Liver (tissue), 9 donors: ENCODE results near the gene ITM2C. TPM values are rescaled to one million over a fixed set of nuclear protein-coding genes. Genes with fewer than 3 reads are reported as not detected.

Source experiments
- DNase-seq: peaks from one replicate; pipeline ENCODE4 v3.0.0-alpha.2; 2017; ENCODE audit warnings: low spot score
- H3K27ac ChIP-seq, 2 donors: one replicate each; pipeline ENCODE4 v1.7.0; 2013; ENCODE audit warnings: inconsistent platforms in 2 of 2, low read length in 2 of 2, control low read depth in 1 of 2, low read depth in 1 of 2, mild to moderate bottlenecking in 1 of 2
- H3K27me3 ChIP-seq, 4 donors: one replicate each; pipeline versions ENCODE4 v1.6.1 to v1.7.0; 2013; ENCODE audit warnings: low read length in 3 of 4, inconsistent platforms in 1 of 4, mild to moderate bottlenecking in 1 of 4, moderate library complexity in 1 of 4; ENCODE audit not compliant: control insufficient read depth in 4 of 4, insufficient read depth in 4 of 4
- H3K36me3 ChIP-seq, 4 donors: one replicate each; pipeline versions ENCODE4 v1.6.1 to v1.7.0; 2013; ENCODE audit warnings: low read length in 3 of 4, mild to moderate bottlenecking in 3 of 4, low read depth in 1 of 4, moderate library complexity in 1 of 4; ENCODE audit not compliant: control insufficient read depth in 4 of 4, insufficient read depth in 3 of 4
- H3K4me1 ChIP-seq, 4 donors: one replicate each; pipeline versions ENCODE4 v1.6.1 to v1.7.0; 2013; ENCODE audit warnings: low read length in 3 of 4, mild to moderate bottlenecking in 3 of 4, moderate library complexity in 1 of 4; ENCODE audit not compliant: control insufficient read depth in 4 of 4, insufficient read depth in 4 of 4
- H3K4me3 ChIP-seq, 3 donors: one replicate each; pipeline versions ENCODE4 v1.6.1 to v1.7.0; 2013; ENCODE audit warnings: low read length in 3 of 3, control low read depth in 1 of 3, low read depth in 1 of 3, mild to moderate bottlenecking in 1 of 3
- H3K9ac ChIP-seq, 2 donors: one replicate each; pipeline ENCODE4 v1.7.0; 2013; ENCODE audit warnings: low read length in 2 of 2, mild to moderate bottlenecking in 2 of 2, moderate library complexity in 2 of 2, control low read depth in 1 of 2, low read depth in 1 of 2
- H3K9me3 ChIP-seq, 4 donors: one replicate each; pipeline versions ENCODE4 v1.6.1 to v1.7.0; 2013; ENCODE audit warnings: low read length in 3 of 4; ENCODE audit not compliant: control insufficient read depth in 4 of 4
- EGR1 ChIP-seq, 2 donors: IDR thresholded peaks; 2 replicates each; pipeline ENCODE4 v1.6.1; 2016 to 2018; ENCODE audit warnings: antibody characterized with exemption in 2 of 2, low read depth in 2 of 2
- FOXA1 ChIP-seq: IDR thresholded peaks from 2 replicates; pipeline ENCODE4 v1.6.1; 2016; ENCODE audit warnings: antibody characterized with exemption
- FOXA2 ChIP-seq: IDR thresholded peaks from 2 replicates; pipeline ENCODE4 v1.6.1; 2016; ENCODE audit warnings: antibody characterized with exemption
- GABPA ChIP-seq, 2 donors: IDR thresholded peaks in 1 of 2; conservative IDR thresholded peaks in 1 of 2; 2 replicates each; pipeline ENCODE4 v1.6.1; 2016; ENCODE audit warnings: antibody characterized with exemption in 2 of 2, mild to moderate bottlenecking in 1 of 2, moderate library complexity in 1 of 2
- HNF4G ChIP-seq: IDR thresholded peaks from 2 replicates; pipeline ENCODE4 v1.6.1; 2016; ENCODE audit warnings: antibody characterized with exemption
- JUND ChIP-seq, 2 donors: IDR thresholded peaks; 2 replicates each; pipeline ENCODE4 v1.6.1; 2016; ENCODE audit warnings: antibody characterized with exemption in 2 of 2
- NR2F2 ChIP-seq: IDR thresholded peaks from 2 replicates; pipeline ENCODE4 v1.6.1; 2016; ENCODE audit warnings: antibody characterized with exemption
- RAD21 ChIP-seq, 2 donors: IDR thresholded peaks; 2 replicates each; pipeline ENCODE4 v1.6.1; 2016; ENCODE audit warnings: antibody characterized with exemption in 2 of 2, mild to moderate bottlenecking in 2 of 2
- RXRA ChIP-seq, 2 donors: IDR thresholded peaks; 2 replicates each; pipeline ENCODE4 v1.6.1; 2017 to 2018; ENCODE audit warnings: antibody characterized with exemption in 2 of 2, mild to moderate bottlenecking in 1 of 2
- SP1 ChIP-seq: IDR thresholded peaks from 2 replicates; pipeline ENCODE4 v1.6.1; 2018; ENCODE audit warnings: antibody characterized with exemption, mild to moderate bottlenecking
- TAF1 ChIP-seq: conservative IDR thresholded peaks from 2 replicates; pipeline ENCODE4 v1.6.1; 2016; ENCODE audit warnings: antibody characterized with exemption, mild to moderate bottlenecking
- ZBTB33 ChIP-seq: IDR thresholded peaks from 2 replicates; pipeline ENCODE4 v1.6.1; 2016; ENCODE audit warnings: antibody characterized with exemption
- WGBS: extraction: QIAGEN DNeasy Blood & Tissue Kit; methylation state at CpG from one replicate; pipeline ENCODE4 v1.1.7; 2013; 5-methylcytosine and 5-hydroxymethylcytosine counted together
- polyA plus RNA-seq, 2 donors: library from polyadenylated mRNA; stranded (reverse) in 1 of 2; unstranded in 1 of 2; fragments of 200-250 nt in 1 of 2; fragments of >200 nt in 1 of 2; fragmentation: Nextera tagmentation in 1 of 2; extraction: Ambion mirVana in 1 of 2; gene quantifications; one replicate each; pipeline versions ENCODE4 v1.2.1 to v1.2.3, GENCODE V29; 2013 to 2015
- total RNA-seq, 2 donors: library from RNA; depleted of rRNA; stranded (reverse); fragments of >200 nt; gene quantifications; one replicate each; pipeline ENCODE4 v1.2.3, GENCODE V29; 2014
- TF ChIP-seq, protein P1 (sequence below): fragments of 150-350 bp; IDR thresholded peaks from 2 replicates; pipeline ENCODE4 v1.5.1; 2017; ENCODE audit warnings: improper control_type of control experiment, low read depth, low read length; ENCODE audit not compliant: missing input control
- TF ChIP-seq, protein P2 (sequence below): IDR thresholded peaks from 2 replicates; pipeline ENCODE4 v1.6.1; 2016; ENCODE audit warnings: antibody characterized with exemption, mild to moderate bottlenecking
- TF ChIP-seq, protein P3 (sequence below): IDR thresholded peaks from 2 replicates; pipeline ENCODE4 v1.6.1; 2016; ENCODE audit warnings: antibody characterized with exemption
- TF ChIP-seq, protein P4 (sequence below): IDR thresholded peaks from 2 replicates; pipeline ENCODE4 v1.6.1; 2016; ENCODE audit warnings: antibody characterized with exemption
- donor health status: healthy.
- donor health status: healthy.
- donor health status: healthy.
- donor health status: healthy.
- donor health status: healthy.

The ITM2C gene
- total and polyA plus RNA-seq, 4 donors: 13.6 to 45.2 (median 27.6) TPM

- no peak overlapping the region for H3K27ac ChIP-seq
- TF ChIP-seq, protein P1, sequence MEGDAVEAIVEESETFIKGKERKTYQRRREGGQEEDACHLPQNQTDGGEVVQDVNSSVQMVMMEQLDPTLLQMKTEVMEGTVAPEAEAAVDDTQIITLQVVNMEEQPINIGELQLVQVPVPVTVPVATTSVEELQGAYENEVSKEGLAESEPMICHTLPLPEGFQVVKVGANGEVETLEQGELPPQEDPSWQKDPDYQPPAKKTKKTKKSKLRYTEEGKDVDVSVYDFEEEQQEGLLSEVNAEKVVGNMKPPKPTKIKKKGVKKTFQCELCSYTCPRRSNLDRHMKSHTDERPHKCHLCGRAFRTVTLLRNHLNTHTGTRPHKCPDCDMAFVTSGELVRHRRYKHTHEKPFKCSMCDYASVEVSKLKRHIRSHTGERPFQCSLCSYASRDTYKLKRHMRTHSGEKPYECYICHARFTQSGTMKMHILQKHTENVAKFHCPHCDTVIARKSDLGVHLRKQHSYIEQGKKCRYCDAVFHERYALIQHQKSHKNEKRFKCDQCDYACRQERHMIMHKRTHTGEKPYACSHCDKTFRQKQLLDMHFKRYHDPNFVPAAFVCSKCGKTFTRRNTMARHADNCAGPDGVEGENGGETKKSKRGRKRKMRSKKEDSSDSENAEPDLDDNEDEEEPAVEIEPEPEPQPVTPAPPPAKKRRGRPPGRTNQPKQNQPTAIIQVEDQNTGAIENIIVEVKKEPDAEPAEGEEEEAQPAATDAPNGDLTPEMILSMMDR: peak; percentile 80
- TF ChIP-seq FOXA1 (no peak), EGR1 (IDR thresholded peaks at IDR 0.05; ENCODE audit: low read depth in 2 of 2) (no peak), RXRA (IDR thresholded peaks at IDR 0.05) (peak in 1 of 2 donors; percentile 10), RAD21 (IDR thresholded peaks at IDR 0.05) (peak; percentile 87 to 96)
- peak; percentile 46 for DNase-seq
- H3K9ac ChIP-seq: no peak overlapping the region
- H3K4me1 ChIP-seq: no peaks in the 10 kb centered on the region
- peaks cover 0 to 3% (median 0%) of the 10 kb centered on the region in 4 donors for H3K27me3 ChIP-seq
- H3K4me3 ChIP-seq: no peak overlapping the region
- WGBS: 45% methylated on average over 8 of the region's 8 CpGs
- H3K36me3 ChIP-seq: no peaks in the 10 kb centered on the region
- no peaks in the 10 kb centered on the region for H3K9me3 ChIP-seq
These were observed 37.6 kb downstream of the ITM2C start for GRCh38 chr2:230902180-230902899.

GRCh38 chr2:230903231-230904150, 38.7 kb downstream of the ITM2C start:
- Histone ChIP-seq H3K9ac (no peak overlapping the region), H3K4me1 (no peaks in the 10 kb centered on the region), H3K27ac (no peak overlapping the region), H3K4me3 (no peak overlapping the region), H3K27me3 (peaks cover 0 to 3% (median 0%) of the 10 kb centered on the region in 4 donors), H3K9me3 (no peaks in the 10 kb centered on the region), H3K36me3 (no peaks in the 10 kb centered on the region)
- 86% methylated on average over 19 of the region's 19 CpGs for WGBS
- DNase-seq: peak; percentile 32
- TF ChIP-seq FOXA1 (no peak), TAF1 (no peak), ZBTB33 (no peak), JUND (IDR thresholded peaks at IDR 0.05) (no peak), FOXA2 (no peak), GABPA (IDR thresholded peaks at IDR 0.05 in 1 of 2, conservative IDR thresholded peaks at IDR 0.05 in 1 of 2) (no peak), RXRA (IDR thresholded peaks at IDR 0.05) (no peak), HNF4G (no peak), NR2F2 (no peak), RAD21 (IDR thresholded peaks at IDR 0.05) (no peak), SP1 (no peak)
- TF ChIP-seq, protein P2, sequence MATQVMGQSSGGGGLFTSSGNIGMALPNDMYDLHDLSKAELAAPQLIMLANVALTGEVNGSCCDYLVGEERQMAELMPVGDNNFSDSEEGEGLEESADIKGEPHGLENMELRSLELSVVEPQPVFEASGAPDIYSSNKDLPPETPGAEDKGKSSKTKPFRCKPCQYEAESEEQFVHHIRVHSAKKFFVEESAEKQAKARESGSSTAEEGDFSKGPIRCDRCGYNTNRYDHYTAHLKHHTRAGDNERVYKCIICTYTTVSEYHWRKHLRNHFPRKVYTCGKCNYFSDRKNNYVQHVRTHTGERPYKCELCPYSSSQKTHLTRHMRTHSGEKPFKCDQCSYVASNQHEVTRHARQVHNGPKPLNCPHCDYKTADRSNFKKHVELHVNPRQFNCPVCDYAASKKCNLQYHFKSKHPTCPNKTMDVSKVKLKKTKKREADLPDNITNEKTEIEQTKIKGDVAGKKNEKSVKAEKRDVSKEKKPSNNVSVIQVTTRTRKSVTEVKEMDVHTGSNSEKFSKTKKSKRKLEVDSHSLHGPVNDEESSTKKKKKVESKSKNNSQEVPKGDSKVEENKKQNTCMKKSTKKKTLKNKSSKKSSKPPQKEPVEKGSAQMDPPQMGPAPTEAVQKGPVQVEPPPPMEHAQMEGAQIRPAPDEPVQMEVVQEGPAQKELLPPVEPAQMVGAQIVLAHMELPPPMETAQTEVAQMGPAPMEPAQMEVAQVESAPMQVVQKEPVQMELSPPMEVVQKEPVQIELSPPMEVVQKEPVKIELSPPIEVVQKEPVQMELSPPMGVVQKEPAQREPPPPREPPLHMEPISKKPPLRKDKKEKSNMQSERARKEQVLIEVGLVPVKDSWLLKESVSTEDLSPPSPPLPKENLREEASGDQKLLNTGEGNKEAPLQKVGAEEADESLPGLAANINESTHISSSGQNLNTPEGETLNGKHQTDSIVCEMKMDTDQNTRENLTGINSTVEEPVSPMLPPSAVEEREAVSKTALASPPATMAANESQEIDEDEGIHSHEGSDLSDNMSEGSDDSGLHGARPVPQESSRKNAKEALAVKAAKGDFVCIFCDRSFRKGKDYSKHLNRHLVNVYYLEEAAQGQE: no peak
- TF ChIP-seq, protein P3, sequence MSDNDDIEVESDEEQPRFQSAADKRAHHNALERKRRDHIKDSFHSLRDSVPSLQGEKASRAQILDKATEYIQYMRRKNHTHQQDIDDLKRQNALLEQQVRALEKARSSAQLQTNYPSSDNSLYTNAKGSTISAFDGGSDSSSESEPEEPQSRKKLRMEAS: no peak
- TF ChIP-seq, protein P4, sequence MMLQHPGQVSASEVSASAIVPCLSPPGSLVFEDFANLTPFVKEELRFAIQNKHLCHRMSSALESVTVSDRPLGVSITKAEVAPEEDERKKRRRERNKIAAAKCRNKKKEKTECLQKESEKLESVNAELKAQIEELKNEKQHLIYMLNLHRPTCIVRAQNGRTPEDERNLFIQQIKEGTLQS: no peak
- TF ChIP-seq, protein P1: no peak
